HG03280 (cell line): ENCODE results near the gene CT55.
"Not testable (repeated sequence)": the region's sequence is repeated elsewhere in the genome, so short reads cannot be mapped to it uniquely, and the experiment has no call there.

Source experiments
- ATAC-seq: cut with Tn5 transposase; IDR thresholded peaks from one replicate; pipeline ENCODE4 v1.9.1; 2021; ENCODE audit warnings: mild to moderate bottlenecking, moderate library complexity; ENCODE audit not compliant: unreplicated experiment

Gene CT55

GRCh38 chrX:135170877-135171519 is at the start of gene CT55:
CT55 (minus strand) TSS chrX:135171398; CDS start chrX:135171171, 227 bp downstream.
- ATAC-seq, result no peak

GRCh38 chrX:135213200-135213844 is 42.1 kb upstream of the CT55 start:
- no peak for ATAC-seq

- ATAC-seq, result not testable (repeated sequence)
Observed at GRCh38 chrX:135206427-135206826, 35.2 kb upstream of the CT55 start.

- no peak for ATAC-seq
Observed at GRCh38 chrX:135200297-135200696, 29.1 kb upstream of the CT55 start.

- ATAC-seq, result no peak
Observed at GRCh38 chrX:135194684-135195083, 23.5 kb upstream of the CT55 start.

GRCh38 chrX:135193740-135194139 is 22.5 kb upstream of the CT55 start:
- ATAC-seq, result no peak

GRCh38 chrX:135191838-135192237 is 20.6 kb upstream of the CT55 start:
- ATAC-seq, result no peak

- ATAC-seq, result peak; percentile 66
Observed at GRCh38 chrX:135185795-135186443, 14.7 kb upstream of the CT55 start.

- ATAC-seq, result no peak
Observed at GRCh38 chrX:135178636-135179035, 7.4 kb upstream of the CT55 start.

- no peak for ATAC-seq
Observed at GRCh38 chrX:135170468-135170867, 730 bp downstream of the CT55 start.

- not testable (repeated sequence) for ATAC-seq
Observed at GRCh38 chrX:135169534-135169933, 1.7 kb downstream of the CT55 start.

GRCh38 chrX:135168486-135168885 is 2.7 kb downstream of the CT55 start:
- no peak for ATAC-seq

- ATAC-seq, result not testable (repeated sequence)
Observed at GRCh38 chrX:135154688-135155087, 16.5 kb downstream of the CT55 start.

- ATAC-seq, result not testable (repeated sequence)
Observed at GRCh38 chrX:135126145-135126544, 45.1 kb downstream of the CT55 start.

- not testable (repeated sequence) for ATAC-seq
Observed at GRCh38 chrX:135120056-135120576, 51.1 kb downstream of the CT55 start, which contains the start of gene ETDB. ETDB (minus strand) TSS chrX:135120526; CDS start chrX:135119261, 1,265 bp downstream.

- not testable (repeated sequence) for ATAC-seq
Observed at GRCh38 chrX:135116064-135116463, 55.1 kb downstream of the CT55 start.

GRCh38 chrX:135114392-135114791 is 56.8 kb downstream of the CT55 start:
- peak; percentile 95 for ATAC-seq

- no peak for ATAC-seq
Observed at GRCh38 chrX:135112743-135113142, 58.5 kb downstream of the CT55 start.

- peak; percentile 65 for ATAC-seq
Observed at GRCh38 chrX:135112096-135112729, 59.0 kb downstream of the CT55 start.

- ATAC-seq, result no peak
Observed at GRCh38 chrX:135109554-135109953, 61.6 kb downstream of the CT55 start.
